Suprapubic skin (tissue), 4 donors: Measurements from ENCODE around the gene C20orf141.

Experiments
- CTCF ChIP-seq, 2 donors: fragments of 200-600 bp in 1 of 2; fragments of 450-650 bp in 1 of 2; sonication (generic) in 1 of 2; IDR thresholded peaks; one replicate each; pipeline ENCODE4 v1.5.1; 2016 to 2019; ENCODE audit warnings: antibody characterized with exemption in 2 of 2, mild to moderate bottlenecking in 1 of 2, moderate library complexity in 1 of 2
- EP300 ChIP-seq: sonication (generic); formaldehyde crosslinking; IDR thresholded peaks from one replicate; pipeline ENCODE4 v1.6.1; 2017; ENCODE audit warnings: antibody characterized with exemption
- POLR2A ChIP-seq, 2 donors: fragments of 450-650 bp; IDR thresholded peaks; one replicate each; pipeline ENCODE4 v1.6.1; 2017; ENCODE audit warnings: antibody characterized with exemption in 2 of 2, mild to moderate bottlenecking in 2 of 2, moderate library complexity in 2 of 2
- POLR2AphosphoS5 ChIP-seq, 3 donors: sonication (generic); formaldehyde crosslinking; IDR thresholded peaks; one replicate each; pipeline ENCODE4 v1.6.1; 2017; ENCODE audit warnings: antibody characterized with exemption in 3 of 3

GRCh38 chr20:2806351-2806701 is 8.5 kb upstream of the C20orf141 start:
- no peak for TF ChIP-seq CTCF (IDR thresholded peaks at IDR 0.05)
- no peak for TF ChIP-seq EP300
- no peak for TF ChIP-seq POLR2A (IDR thresholded peaks at IDR 0.05)
- no peak for TF ChIP-seq POLR2AphosphoS5 (IDR thresholded peaks at IDR 0.05)
